Stimulated activated naive B cell treated with anti-CD40 and anti-IgM and Interleukin-4, amounts not matched to agents 10 μg/mL and 1 μg/mL and 100 μg/mL, for 72 hours (primary cell): ENCODE results near the gene AK8.

Source experiments
- ATAC-seq, 2 donors: fragments of 150-1000 bp; cut with Tn5 transposase; replicated peaks; 2 replicates each; pipeline ENCODE4 v1.10.0; 2021; ENCODE audit warnings: moderate library complexity in 1 of 2
- DNase-seq: peaks from one replicate; pipeline ENCODE4 v3.0.0; 2021
- H3K27ac Mint-ChIP-seq: one replicate; pipeline ENCODE4 v1.8.0; 2022; ENCODE audit warnings: mild to moderate bottlenecking, mixed read lengths
- H3K27me3 Mint-ChIP-seq, 2 donors: one replicate each; pipeline ENCODE4 v1.8.0; 2022; ENCODE audit warnings: mixed read lengths in 2 of 2
- H3K36me3 Mint-ChIP-seq, 2 donors: one replicate each; pipeline ENCODE4 v1.8.0; 2022; ENCODE audit warnings: mixed read lengths in 2 of 2, mild to moderate bottlenecking in 1 of 2
- H3K4me1 Mint-ChIP-seq, 2 donors: one replicate each; pipeline ENCODE4 v1.8.0; 2022; ENCODE audit warnings: mixed read lengths in 2 of 2, mild to moderate bottlenecking in 1 of 2
- H3K4me3 Mint-ChIP-seq, 2 donors: one replicate each; pipeline ENCODE4 v1.8.0; 2022; ENCODE audit warnings: mild to moderate bottlenecking in 2 of 2, mixed read lengths in 2 of 2, moderate library complexity in 1 of 2
- H3K9me3 Mint-ChIP-seq, 2 donors: one replicate each; pipeline ENCODE4 v1.8.0; 2022; ENCODE audit warnings: mixed read lengths in 2 of 2, mild to moderate bottlenecking in 1 of 2

The AK8 gene

GRCh38 chr9:132761602-132762001, 116.5 kb downstream of the AK8 start:
- no peak for DNase-seq
- Mint-ChIP-seq H3K36me3 (no peaks in the 10 kb centered on the region), H3K4me3 (no peak overlapping the region), H3K27ac (no peak overlapping the region), H3K9me3 (no peaks in the 10 kb centered on the region), H3K4me1 (no peaks in the 10 kb centered on the region), H3K27me3 (peaks cover 4 to 24% of the 10 kb centered on the region in 2 donors)
- ATAC-seq: no peak

- H3K36me3 Mint-ChIP-seq: no peaks in the 10 kb centered on the region
Observed at GRCh38 chr9:132760057-132760456, 118.0 kb downstream of the AK8 start.

GRCh38 chr9:132757016-132757415, 121.1 kb downstream of the AK8 start:
- Mint-ChIP-seq H3K4me1 (no peaks in the 10 kb centered on the region), H3K4me3 (no peak overlapping the region), H3K27me3 (peaks cover 7 to 27% of the 10 kb centered on the region in 2 donors), H3K36me3 (no peaks in the 10 kb centered on the region), H3K9me3 (no peaks in the 10 kb centered on the region), H3K27ac (no peak overlapping the region)
- no peak for DNase-seq
- no peak for ATAC-seq

More at GRCh38 chr9:132760057-132760456, 118.0 kb downstream of the AK8 start:
- peaks cover 4 to 24% of the 10 kb centered on the region in 2 donors for H3K27me3 Mint-ChIP-seq
- no peak overlapping the region for H3K4me3 Mint-ChIP-seq
- no peaks in the 10 kb centered on the region for H3K9me3 Mint-ChIP-seq
- H3K27ac Mint-ChIP-seq: no peak overlapping the region
- H3K4me1 Mint-ChIP-seq: no peaks in the 10 kb centered on the region
- ATAC-seq: no peak
- DNase-seq: no peak

- no peak for ATAC-seq
- DNase-seq: no peak
- peaks cover 3 to 20% of the 10 kb centered on the region in 2 donors for H3K27me3 Mint-ChIP-seq
- H3K4me3 Mint-ChIP-seq: no peak overlapping the region
- H3K27ac Mint-ChIP-seq: no peak overlapping the region
- H3K9me3 Mint-ChIP-seq: no peaks in the 10 kb centered on the region
- no peaks in the 10 kb centered on the region for H3K4me1 Mint-ChIP-seq
- H3K36me3 Mint-ChIP-seq: no peaks in the 10 kb centered on the region
Observed at GRCh38 chr9:132756214-132756845, 121.8 kb downstream of the AK8 start.

- Mint-ChIP-seq H3K36me3 (no peaks in the 10 kb centered on the region), H3K9me3 (no peaks in the 10 kb centered on the region), H3K27me3 (peaks cover 7 to 22% of the 10 kb centered on the region in 2 donors), H3K27ac (no peak overlapping the region), H3K4me3 (no peak overlapping the region), H3K4me1 (no peaks in the 10 kb centered on the region)
- ATAC-seq (no peak), DNase-seq (no peak)
Observed at GRCh38 chr9:132755096-132755495, 123.0 kb downstream of the AK8 start.

- Mint-ChIP-seq H3K4me3 (no peak overlapping the region), H3K27me3 (peaks cover 11 to 17% of the 10 kb centered on the region in 2 donors), H3K4me1 (no peaks in the 10 kb centered on the region), H3K27ac (no peak overlapping the region), H3K9me3 (no peaks in the 10 kb centered on the region), H3K36me3 (no peaks in the 10 kb centered on the region)
- DNase-seq (no peak), ATAC-seq (no peak)
Observed at GRCh38 chr9:132754236-132754635, 123.8 kb downstream of the AK8 start.

- Mint-ChIP-seq H3K4me1 (no peaks in the 10 kb centered on the region), H3K27ac (no peak overlapping the region), H3K27me3 (peaks cover 11 to 21% of the 10 kb centered on the region in 2 donors), H3K4me3 (no peak overlapping the region), H3K36me3 (no peaks in the 10 kb centered on the region), H3K9me3 (no peaks in the 10 kb centered on the region)
- DNase-seq (no peak), ATAC-seq (no peak)
Observed at GRCh38 chr9:132753593-132753880, 124.5 kb downstream of the AK8 start.

GRCh38 chr9:132752877-132753592, 125.0 kb downstream of the AK8 start:
- ATAC-seq (no peak), DNase-seq (no peak)
- no peaks in the 10 kb centered on the region for H3K9me3 Mint-ChIP-seq
- no peak overlapping the region for H3K4me3 Mint-ChIP-seq
- no peaks in the 10 kb centered on the region for H3K4me1 Mint-ChIP-seq
- peaks cover 11 to 26% of the 10 kb centered on the region in 2 donors for H3K27me3 Mint-ChIP-seq
- H3K27ac Mint-ChIP-seq: no peak overlapping the region
- H3K36me3 Mint-ChIP-seq: no peaks in the 10 kb centered on the region

GRCh38 chr9:132750668-132751067, 127.4 kb downstream of the AK8 start:
- DNase-seq (no peak), ATAC-seq (no peak)
- Mint-ChIP-seq H3K36me3 (no peaks in the 10 kb centered on the region), H3K9me3 (no peaks in the 10 kb centered on the region), H3K27me3 (peaks cover 21 to 37% of the 10 kb centered on the region in 2 donors), H3K4me1 (no peaks in the 10 kb centered on the region), H3K27ac (no peak overlapping the region), H3K4me3 (no peak overlapping the region)

GRCh38 chr9:132749306-132749705, 128.8 kb downstream of the AK8 start:
- Mint-ChIP-seq H3K27me3 (peaks cover 31 to 48% of the 10 kb centered on the region in 2 donors), H3K36me3 (no peaks in the 10 kb centered on the region), H3K4me1 (peaks cover 4 to 8% of the 10 kb centered on the region in 2 donors), H3K4me3 (no peak overlapping the region), H3K9me3 (no peaks in the 10 kb centered on the region), H3K27ac (no peak overlapping the region)
- DNase-seq: no peak
- ATAC-seq: no peak

GRCh38 chr9:132748450-132748849, 129.6 kb downstream of the AK8 start:
- DNase-seq (no peak), ATAC-seq (no peak)
- H3K27ac Mint-ChIP-seq: no peak overlapping the region
- H3K4me1 Mint-ChIP-seq: peaks cover 4 to 8% of the 10 kb centered on the region in 2 donors
- H3K4me3 Mint-ChIP-seq: no peak overlapping the region
- peaks cover 40 to 57% of the 10 kb centered on the region in 2 donors for H3K27me3 Mint-ChIP-seq
- H3K36me3 Mint-ChIP-seq: no peaks in the 10 kb centered on the region
- no peaks in the 10 kb centered on the region for H3K9me3 Mint-ChIP-seq

- Mint-ChIP-seq H3K27ac (no peak overlapping the region), H3K4me3 (no peak overlapping the region), H3K27me3 (peaks cover 47 to 68% of the 10 kb centered on the region in 2 donors), H3K36me3 (no peaks in the 10 kb centered on the region), H3K9me3 (no peaks in the 10 kb centered on the region), H3K4me1 (peaks cover 4 to 8% of the 10 kb centered on the region in 2 donors)
- DNase-seq (no peak), ATAC-seq (no peak)
Observed at GRCh38 chr9:132745756-132746709, 132.1 kb downstream of the AK8 start.

GRCh38 chr9:132744881-132745755, 133.0 kb downstream of the AK8 start:
- DNase-seq (no peak), ATAC-seq (no peak)
- no peaks in the 10 kb centered on the region for H3K36me3 Mint-ChIP-seq
- H3K4me3 Mint-ChIP-seq: no peak overlapping the region
- no peak overlapping the region for H3K27ac Mint-ChIP-seq
- peaks cover 43 to 67% of the 10 kb centered on the region in 2 donors for H3K27me3 Mint-ChIP-seq
- no peaks in the 10 kb centered on the region for H3K9me3 Mint-ChIP-seq
- H3K4me1 Mint-ChIP-seq: peaks cover 4 to 8% of the 10 kb centered on the region in 2 donors
